Bone marrow (tissue), 2 donors: Measurements from ENCODE around the gene ZMYM5.
"Not testable (repeated sequence)": the region's sequence is repeated elsewhere in the genome, so short reads cannot be mapped to it uniquely, and the experiment has no call there.

ENCODE experiments used
- DNase-seq, 2 donors: peaks; one replicate each; lab custom pipeline; 2025; lab: John Stamatoyannopoulos, UW

ZMYM5 gene

GRCh38 chr13:19863323-19864023 is at the start of gene ZMYM5:
Gene ZMYM5, minus strand, starts transcription at chr13:19863649. Its CDS starts 11,469 bp downstream, at chr13:19852180.
- DNase-seq, result peak; percentile 88 to 95

- no peak for DNase-seq
These were observed 47.1 kb upstream of the ZMYM5 start for GRCh38 chr13:19910336-19911072.

GRCh38 chr13:19908350-19908986 is 45.0 kb upstream of the ZMYM5 start:
- no peak for DNase-seq

GRCh38 chr13:19905487-19906195 is 42.2 kb upstream of the ZMYM5 start:
- DNase-seq, result not testable (repeated sequence)

- DNase-seq, result no peak
These were observed 26.6 kb upstream of the ZMYM5 start for GRCh38 chr13:19890030-19890429.

- peak in 1 of 2 donors; percentile 5 for DNase-seq
These were observed 25.4 kb upstream of the ZMYM5 start for GRCh38 chr13:19888799-19889198.

GRCh38 chr13:19882231-19882630 is 18.8 kb upstream of the ZMYM5 start:
- no peak for DNase-seq

- DNase-seq, result no peak
These were observed 18.2 kb upstream of the ZMYM5 start for GRCh38 chr13:19881641-19882040.

- peak; percentile 66 to 88 for DNase-seq
These were observed 1.4 kb upstream of the ZMYM5 start for GRCh38 chr13:19864746-19865309.

- DNase-seq, result peak; percentile 57 to 93
These were observed 736 bp upstream of the ZMYM5 start for GRCh38 chr13:19864024-19864745.

GRCh38 chr13:19862481-19863313 is 752 bp downstream of the ZMYM5 start:
- DNase-seq, result peak; percentile 15 to 60

GRCh38 chr13:19861762-19862161 is 1.7 kb downstream of the ZMYM5 start:
- no peak for DNase-seq

GRCh38 chr13:19860884-19861655 is 2.4 kb downstream of the ZMYM5 start:
- peak in 1 of 2 donors; percentile 1 for DNase-seq

- DNase-seq, result not testable (repeated sequence)
These were observed 5.8 kb downstream of the ZMYM5 start for GRCh38 chr13:19857637-19858036.

- no peak for DNase-seq
These were observed 10.7 kb downstream of the ZMYM5 start for GRCh38 chr13:19852766-19853165.

- peak in 1 of 2 donors; percentile 39 for DNase-seq
These were observed 17.7 kb downstream of the ZMYM5 start for GRCh38 chr13:19845758-19846157.

GRCh38 chr13:19838865-19839275 is 24.6 kb downstream of the ZMYM5 start:
- DNase-seq, result no peak

- DNase-seq, result no peak
These were observed 27.0 kb downstream of the ZMYM5 start for GRCh38 chr13:19836472-19836871.

GRCh38 chr13:19834704-19835103 is 28.7 kb downstream of the ZMYM5 start:
- DNase-seq, result no peak
